ENCODE data around the gene SOD2. TPM values are rescaled to one million over a fixed set of nuclear protein-coding genes. Genes with fewer than 3 reads are reported as not detected.

Gene SOD2
- total and polyA plus RNA-seq, 8 donors, result 97.7 to 792 (median 186) TPM

- intact Hi-C loops (cut with DNase I), result no loop called here
- Histone ChIP-seq H3K4me3 (peak overlapping the region in 1 of 4 donors; percentile 96), H3K4me1 (peaks cover 0 to 35% (median 12%) of the 10 kb centered on the region in 3 donors), H3K27ac (peak overlapping the region in 2 of 4 donors; percentile 50 to 98), H3K27me3 (no peaks in the 10 kb centered on the region), H3K9me3 (no peaks in the 10 kb centered on the region), H3K36me3 (peaks cover 3 to 33% (median 11%) of the 10 kb centered on the region in 3 donors)
- DNase-seq, result no peak
- no peak for ATAC-seq
- TF ChIP-seq CTCF (IDR thresholded peaks at IDR 0.05), result no peak
- WGBS, 2 donors, result 66 to 67% methylated on average over 5 of the region's 5 CpGs
- FAIRE-seq, result no peak
Measured at GRCh38 chr6:159688266-159688905, 4.7 kb downstream of the SOD2 start.

GRCh38 chr6:159687341-159687740 lies 5.7 kb downstream of the SOD2 start:
- Histone ChIP-seq H3K4me3 (peak overlapping the region in 1 of 4 donors; percentile 6), H3K27ac (no peak overlapping the region), H3K4me1 (peaks cover 0 to 42% (median 12%) of the 10 kb centered on the region in 3 donors), H3K9me3 (no peaks in the 10 kb centered on the region), H3K36me3 (peaks cover 3 to 43% (median 15%) of the 10 kb centered on the region in 3 donors), H3K27me3 (no peaks in the 10 kb centered on the region)
- DNase-seq, result no peak
- intact Hi-C loops (cut with DNase I), result no loop called here
- WGBS, 2 donors, result 88% methylated on average over 9 of the region's 9 CpGs
- TF ChIP-seq CTCF (IDR thresholded peaks at IDR 0.05), result no peak
- ATAC-seq, result no peak
- no peak for FAIRE-seq

GRCh38 chr6:159686703-159687102 lies 6.3 kb downstream of the SOD2 start:
- intact Hi-C loops (cut with DNase I), result no loop called here
- WGBS, 2 donors, result 83 to 92% methylated on average over 3 of the region's 3 CpGs
- ATAC-seq, result no peak
- Histone ChIP-seq H3K36me3 (peaks cover 8 to 49% (median 22%) of the 10 kb centered on the region in 3 donors), H3K4me3 (peak overlapping the region in 1 of 4 donors; percentile 6), H3K27ac (no peak overlapping the region), H3K4me1 (peaks cover 0 to 46% (median 12%) of the 10 kb centered on the region in 3 donors), H3K27me3 (no peaks in the 10 kb centered on the region), H3K9me3 (no peaks in the 10 kb centered on the region)
- TF ChIP-seq CTCF (IDR thresholded peaks at IDR 0.05), result no peak
- DNase-seq, result no peak
- FAIRE-seq, result no peak

GRCh38 chr6:159686040-159686439 lies 7.0 kb downstream of the SOD2 start:
- H3K27ac ChIP-seq, result no peak overlapping the region
- no peak for ATAC-seq
- no peaks in the 10 kb centered on the region for H3K27me3 ChIP-seq
- WGBS, 2 donors, result 77 to 82% methylated on average over 5 of the region's 5 CpGs
- FAIRE-seq, result no peak
- peaks cover 13 to 53% (median 22%) of the 10 kb centered on the region in 3 donors for H3K36me3 ChIP-seq
- TF ChIP-seq CTCF (IDR thresholded peaks at IDR 0.05), result no peak
- DNase-seq, result no peak
- H3K9me3 ChIP-seq, result no peaks in the 10 kb centered on the region
- peaks cover 0 to 46% (median 12%) of the 10 kb centered on the region in 3 donors for H3K4me1 ChIP-seq
- intact Hi-C loops (cut with DNase I), result no loop called here
- no peak overlapping the region for H3K4me3 ChIP-seq

GRCh38 chr6:159684013-159684304 lies 9.1 kb downstream of the SOD2 start:
- DNase-seq (no peak), ATAC-seq (no peak), FAIRE-seq (no peak)
- no peak overlapping the region for H3K4me3 ChIP-seq
- 84 to 85% methylated on average over 1 of the region's 1 CpG for WGBS, 2 donors
- H3K36me3 ChIP-seq, result peaks cover 16 to 54% (median 22%) of the 10 kb centered on the region in 3 donors
- H3K27me3 ChIP-seq, result no peaks in the 10 kb centered on the region
- H3K9me3 ChIP-seq, result no peaks in the 10 kb centered on the region
- H3K27ac ChIP-seq, result no peak overlapping the region
- TF ChIP-seq CTCF (IDR thresholded peaks at IDR 0.05), result no peak
- peaks cover 0 to 39% (median 0%) of the 10 kb centered on the region in 3 donors for H3K4me1 ChIP-seq
- intact Hi-C loops (cut with DNase I), result no loop called here
